HCT116 (cell line): ENCODE measurements around the gene PNO1. TPM values are rescaled to one million over a fixed set of nuclear protein-coding genes. Genes with fewer than 3 reads are reported as not detected.

ENCODE experiments used
- ATAC-seq: fragments of 200-7000 bp; cut with Tn5 transposase; 2 replicates; pipeline ENCODE4 v1.9.1; 2020; ENCODE audit warnings: mild to moderate bottlenecking, moderate library complexity
- BruUV-seq: library from RNA; stranded (reverse); fragments of 400-500 nt; replicated peaks from 2 replicates; lab custom pipeline; 2021; lab: Mats Ljungman, UMichigan
- CTCF ChIA-PET: fragments of 300-600 bp; sonication (Branson Sonifier 250); formaldehyde crosslinking; loops from one replicate; lab custom pipeline; 2021; ENCODE audit warnings: antibody characterized with exemption; lab: Charles Lee
- POLR2A ChIA-PET: fragments of 300-600, 350-600 bp; sonication (Branson Sonifier 250); formaldehyde crosslinking; loops from one replicate; lab custom pipeline; 2021; ENCODE audit warnings: antibody characterized with exemption; lab: Charles Lee
- RAD21 ChIA-PET, 2 experiments: fragments of 300-600 bp; sonication (Branson Sonifier 250); formaldehyde crosslinking; loops; one replicate each; lab custom pipeline; 2023; ENCODE audit warnings: low total read pairs in 2 of 2; ENCODE audit not compliant: uncharacterized antibody in 2 of 2, unreplicated experiment in 2 of 2, low non-redundant PET in 1 of 2; lab: Charles Lee
- DNase-seq: peaks from one replicate; pipeline ENCODE4 v3.0.0-alpha.2; 2010; ENCODE audit warnings: low read depth, low spot score
- H2AFZ ChIP-seq: fragments of 200-600 bp; shearing (Covaris generic), sonication (generic); 2 replicates; pipeline ENCODE4 v1.6.1; 2017; ENCODE audit warnings: low read depth, mixed run types, mixed read lengths, antibody characterized with exemption, low read length; ENCODE audit not compliant: poor library complexity, severe bottlenecking
- H3K27ac ChIP-seq: 2 replicates; pipeline ENCODE4 v1.5.1; 2012; ENCODE audit warnings: low read depth, low read length
- H3K27me3 ChIP-seq: fragments of 200-600 bp; sonication (generic); 2 replicates; pipeline ENCODE4 v1.6.1; 2016; ENCODE audit warnings: mixed run types, low read length, mixed read lengths; ENCODE audit not compliant: insufficient read depth
- H3K36me3 ChIP-seq, 2 experiments: fragments of 200-500 bp in 1 of 2; fragments of 200-600 bp in 1 of 2; sonication (Bioruptor generic) in 1 of 2; sonication (generic) in 1 of 2; 2 replicates each; pipeline versions ENCODE4 v1.5.1 to v1.6.1; 2014 to 2016; ENCODE audit warnings: low read length in 2 of 2, inconsistent platforms in 1 of 2, mixed read lengths in 1 of 2, mixed run types in 1 of 2; ENCODE audit not compliant: insufficient read depth in 2 of 2, control insufficient read depth in 1 of 2
- H3K4me1 ChIP-seq, 2 experiments: fragments of 200-600 bp in 1 of 2; sonication (generic) in 1 of 2; 2 replicates each; pipeline versions ENCODE4 v1.5.1 to v1.6.1; 2012 to 2017; ENCODE audit warnings: low read length in 2 of 2, inconsistent platforms in 1 of 2, mild to moderate bottlenecking in 1 of 2, mixed read lengths in 1 of 2, mixed run types in 1 of 2, moderate library complexity in 1 of 2; ENCODE audit not compliant: insufficient read depth in 2 of 2, control insufficient read depth in 1 of 2
- H3K4me2 ChIP-seq: fragments of 200-600 bp; sonication (generic); 2 replicates; pipeline ENCODE4 v1.6.1; 2017; ENCODE audit warnings: mixed run types, low read length, mixed read lengths
- H3K4me3 ChIP-seq, 2 experiments: fragments of 200-600 bp in 1 of 2; sonication (generic) in 1 of 2; replicated peaks in 1 of 2; 2 replicates each; pipeline ENCODE4 v1.5.1; 2011 to 2016; ENCODE audit warnings: low read length in 2 of 2, control low read depth in 1 of 2, low read depth in 1 of 2, mild to moderate bottlenecking in 1 of 2, mixed read lengths in 1 of 2, mixed run types in 1 of 2
- H3K79me2 ChIP-seq: fragments of 200-600 bp; sonication (generic); 2 replicates; pipeline ENCODE4 v1.6.1; 2017; ENCODE audit warnings: mild to moderate bottlenecking, mixed run types, low read length, moderate library complexity, mixed read lengths; ENCODE audit not compliant: insufficient read depth
- H3K9ac ChIP-seq: fragments of 200-600 bp; sonication (generic); 2 replicates; pipeline ENCODE4 v1.6.1; 2016; ENCODE audit warnings: low read length, mixed read lengths
- H3K9me2 ChIP-seq: fragments of 200-600 bp; sonication (generic), shearing (Covaris generic); 2 replicates; pipeline ENCODE4 v1.6.1; 2017; ENCODE audit warnings: mixed run types, mild to moderate bottlenecking, moderate library complexity; ENCODE audit not compliant: insufficient read depth
- H3K9me3 ChIP-seq, 2 experiments: fragments of 200-500 bp in 1 of 2; fragments of 200-600 bp in 1 of 2; sonication (Bioruptor generic) in 1 of 2; sonication (generic) in 1 of 2; 2 replicates each; pipeline ENCODE4 v1.6.1; 2014 to 2017; ENCODE audit warnings: low read length in 2 of 2, mixed read lengths in 2 of 2, inconsistent platforms in 1 of 2, low read depth in 1 of 2, mild to moderate bottlenecking in 1 of 2, mixed run types in 1 of 2, moderate library complexity in 1 of 2; ENCODE audit not compliant: control insufficient read depth in 1 of 2, insufficient read depth in 1 of 2
- H4K20me1 ChIP-seq: fragments of 200-600 bp; sonication (generic), shearing (Covaris generic); 2 replicates; pipeline ENCODE4 v1.6.1; 2017; ENCODE audit warnings: mixed run types, mild to moderate bottlenecking, moderate library complexity; ENCODE audit not compliant: insufficient read depth
- ATF3 ChIP-seq: IDR thresholded peaks from 2 replicates; pipeline ENCODE4 v1.6.1; 2012
- CBX3 ChIP-seq: IDR thresholded peaks from 2 replicates; pipeline ENCODE4 v1.6.1; 2012; ENCODE audit warnings: low read depth
- CEBPB ChIP-seq: IDR thresholded peaks from 2 replicates; pipeline ENCODE4 v1.6.1; 2012; ENCODE audit warnings: low read depth
- EGR1 ChIP-seq: IDR thresholded peaks from 2 replicates; pipeline ENCODE4 v1.6.1; 2012; ENCODE audit warnings: low read depth
- ELF1 ChIP-seq: IDR thresholded peaks from 2 replicates; pipeline ENCODE4 v1.6.1; 2012; ENCODE audit warnings: low read depth, borderline replicate concordance
- EZH2 ChIP-seq: fragments of 200-600 bp; sonication (generic); IDR thresholded peaks from 2 replicates; pipeline ENCODE4 v1.6.1; 2017; ENCODE audit warnings: antibody characterized with exemption, mixed run types
- EZH2phosphoT487 ChIP-seq: fragments of 200-600 bp; IDR thresholded peaks from 2 replicates; pipeline ENCODE4 v1.6.1; 2018; ENCODE audit warnings: antibody characterized with exemption, borderline replicate concordance
- FOSL1 ChIP-seq: IDR thresholded peaks from 2 replicates; pipeline ENCODE4 v1.6.1; 2012; ENCODE audit warnings: low read depth
- JUND ChIP-seq: IDR thresholded peaks from 2 replicates; pipeline ENCODE4 v1.6.1; 2012
- POLR2A ChIP-seq: IDR thresholded peaks from 2 replicates; pipeline ENCODE4 v1.7.0; 2011; ENCODE audit warnings: borderline replicate concordance; ENCODE audit not compliant: insufficient read depth, insufficient read length; ENCODE audit errors: extremely low read depth
- POLR2AphosphoS5 ChIP-seq: IDR thresholded peaks from 2 replicates; pipeline ENCODE4 v1.6.1; 2011; ENCODE audit warnings: mild to moderate bottlenecking, low read depth, low read length, moderate library complexity
- RAD21 ChIP-seq: IDR thresholded peaks from 2 replicates; pipeline ENCODE4 v1.6.1; 2012; ENCODE audit warnings: low read depth, mild to moderate bottlenecking
- REST ChIP-seq: IDR thresholded peaks from 2 replicates; pipeline ENCODE4 v1.6.1; 2012; ENCODE audit warnings: low read depth
- SIN3A ChIP-seq: IDR thresholded peaks from 2 replicates; pipeline ENCODE4 v1.6.1; 2012; ENCODE audit warnings: low read depth
- YY1 ChIP-seq: IDR thresholded peaks from 2 replicates; pipeline ENCODE4 v1.6.1; 2011; ENCODE audit warnings: low read length, low read depth, moderate library complexity, mild to moderate bottlenecking; ENCODE audit not compliant: insufficient replicate concordance; ENCODE audit errors: extremely low read depth
- ZFX ChIP-seq: fragments of 450-650 bp; IDR thresholded peaks from 2 replicates; pipeline ENCODE4 v1.6.1; 2017
- ZNF274 ChIP-seq: fragments of 200-500 bp; sonication (Bioruptor generic); IDR thresholded peaks from 2 replicates; pipeline ENCODE4 v1.6.1; 2014; ENCODE audit warnings: mild to moderate bottlenecking, low read depth, low read length, inconsistent platforms
- intact Hi-C: fragments of 100-400 bp; cut with micrococcal nuclease; formaldehyde crosslinking; loops from 2 replicates; pipeline ENCODE4 v1.10.0; 2022
- total RNA-seq: library from RNA; stranded (reverse); gene quantifications from one replicate; pipeline ENCODE4 v1.2.1, GENCODE V29; 2021; ENCODE audit not compliant: unreplicated experiment
- TF ChIP-seq, protein P1 (sequence below): IDR thresholded peaks from 2 replicates; pipeline ENCODE4 v1.6.1; 2011; ENCODE audit warnings: mild to moderate bottlenecking, low read length, moderate library complexity; ENCODE audit not compliant: insufficient replicate concordance; ENCODE audit errors: extremely low read depth
- TF ChIP-seq, protein P2 (sequence below), 3 experiments: fragments of 200-600 bp in 1 of 3; sonication (generic) in 1 of 3; IDR thresholded peaks in 2 of 3; conservative IDR thresholded peaks in 1 of 3; 2 replicates each; pipeline ENCODE4 v1.5.1; 2012 to 2017; ENCODE audit warnings: low read depth in 2 of 3, low read length in 2 of 3, antibody characterized with exemption in 1 of 3, borderline replicate concordance in 1 of 3, control low read depth in 1 of 3, mild to moderate bottlenecking in 1 of 3, mixed read lengths in 1 of 3, mixed run types in 1 of 3, moderate library complexity in 1 of 3; ENCODE audit not compliant: insufficient read depth in 1 of 3

The PNO1 gene
- total RNA-seq, 1 experiment from 2014 or later = 23.3 TPM

- CTCF ChIA-PET = no interaction called here
- Histone ChIP-seq H3K4me2 (peak overlapping the region; percentile 87; the same call in 1 of the 2 replicates), H3K27ac (no peak overlapping the region)
Observed at GRCh38 chr2:68155618-68156017, 2.1 kb upstream of the PNO1 start.

More at GRCh38 chr2:68155618-68156017, 2.1 kb upstream of the PNO1 start:
- H3K4me1 ChIP-seq = peaks cover 3 to 13% of the 10 kb centered on the region in 2 experiments; a peak in 3 of 4 replicates
- DNase-seq = no peak
- no peaks in the 10 kb centered on the region for H3K27me3 ChIP-seq
- TF ChIP-seq CBX3 (no peak), SIN3A (no peak), ZFX (no peak), EZH2 (no peak), ZNF274 (no peak), RAD21 (no peak), POLR2A (no peak), JUND (no peak), CEBPB (no peak), EZH2phosphoT487 (no peak), EGR1 (no peak), ELF1 (no peak), REST (no peak), FOSL1 (no peak), ATF3 (no peak), POLR2AphosphoS5 (no peak), YY1 (no peak)
- TF ChIP-seq, protein P1, sequence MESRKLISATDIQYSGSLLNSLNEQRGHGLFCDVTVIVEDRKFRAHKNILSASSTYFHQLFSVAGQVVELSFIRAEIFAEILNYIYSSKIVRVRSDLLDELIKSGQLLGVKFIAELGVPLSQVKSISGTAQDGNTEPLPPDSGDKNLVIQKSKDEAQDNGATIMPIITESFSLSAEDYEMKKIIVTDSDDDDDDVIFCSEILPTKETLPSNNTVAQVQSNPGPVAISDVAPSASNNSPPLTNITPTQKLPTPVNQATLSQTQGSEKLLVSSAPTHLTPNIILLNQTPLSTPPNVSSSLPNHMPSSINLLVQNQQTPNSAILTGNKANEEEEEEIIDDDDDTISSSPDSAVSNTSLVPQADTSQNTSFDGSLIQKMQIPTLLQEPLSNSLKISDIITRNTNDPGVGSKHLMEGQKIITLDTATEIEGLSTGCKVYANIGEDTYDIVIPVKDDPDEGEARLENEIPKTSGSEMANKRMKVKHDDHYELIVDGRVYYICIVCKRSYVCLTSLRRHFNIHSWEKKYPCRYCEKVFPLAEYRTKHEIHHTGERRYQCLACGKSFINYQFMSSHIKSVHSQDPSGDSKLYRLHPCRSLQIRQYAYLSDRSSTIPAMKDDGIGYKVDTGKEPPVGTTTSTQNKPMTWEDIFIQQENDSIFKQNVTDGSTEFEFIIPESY = no peak
- TF ChIP-seq, protein P2, sequence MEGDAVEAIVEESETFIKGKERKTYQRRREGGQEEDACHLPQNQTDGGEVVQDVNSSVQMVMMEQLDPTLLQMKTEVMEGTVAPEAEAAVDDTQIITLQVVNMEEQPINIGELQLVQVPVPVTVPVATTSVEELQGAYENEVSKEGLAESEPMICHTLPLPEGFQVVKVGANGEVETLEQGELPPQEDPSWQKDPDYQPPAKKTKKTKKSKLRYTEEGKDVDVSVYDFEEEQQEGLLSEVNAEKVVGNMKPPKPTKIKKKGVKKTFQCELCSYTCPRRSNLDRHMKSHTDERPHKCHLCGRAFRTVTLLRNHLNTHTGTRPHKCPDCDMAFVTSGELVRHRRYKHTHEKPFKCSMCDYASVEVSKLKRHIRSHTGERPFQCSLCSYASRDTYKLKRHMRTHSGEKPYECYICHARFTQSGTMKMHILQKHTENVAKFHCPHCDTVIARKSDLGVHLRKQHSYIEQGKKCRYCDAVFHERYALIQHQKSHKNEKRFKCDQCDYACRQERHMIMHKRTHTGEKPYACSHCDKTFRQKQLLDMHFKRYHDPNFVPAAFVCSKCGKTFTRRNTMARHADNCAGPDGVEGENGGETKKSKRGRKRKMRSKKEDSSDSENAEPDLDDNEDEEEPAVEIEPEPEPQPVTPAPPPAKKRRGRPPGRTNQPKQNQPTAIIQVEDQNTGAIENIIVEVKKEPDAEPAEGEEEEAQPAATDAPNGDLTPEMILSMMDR (IDR thresholded peaks at IDR 0.05 in 2 of 3, conservative IDR thresholded peaks at IDR 0.05 in 1 of 3; ENCODE audit: borderline replicate concordance in 1 of 3, insufficient read depth in 1 of 3, low read depth in 2 of 3, low read length in 2 of 3) = no peak
- TF ChIP-seq, all 23 proteins: peak for 0
- Histone ChIP-seq H3K79me2 (peaks cover 49% of the 10 kb centered on the region), H3K9me2 (no peaks in the 10 kb centered on the region), H3K9me3 (no peaks in the 10 kb centered on the region), H3K36me3 (peaks cover 3 to 6% of the 10 kb centered on the region in 2 experiments; a peak in 3 of 4 replicates), H4K20me1 (no peaks in the 10 kb centered on the region; the same call in 1 of the 2 replicates), H2AFZ (no peak overlapping the region), H3K4me3 (peak overlapping the region in 1 of 2 experiments; percentile 92; a peak in 1 of 4 replicates), H3K9ac (no peak overlapping the region)
- intact Hi-C loops = loop anchor here (2.0 kb wide), 1 partner anchor 97 kb away; the partner anchor contains the start of gene PPP3R1
- no peak for ATAC-seq
- ChIA-PET RAD21 (no interaction called here), POLR2A (no interaction called here)
- no TSS peak for BruUV-seq
